ENCODE measurements around the gene TOMM20.
"Not testable (repeated sequence)": the region's sequence is repeated elsewhere in the genome, so short reads cannot be mapped to it uniquely, and the experiment has no call there.

TOMM20 gene

DNA sequence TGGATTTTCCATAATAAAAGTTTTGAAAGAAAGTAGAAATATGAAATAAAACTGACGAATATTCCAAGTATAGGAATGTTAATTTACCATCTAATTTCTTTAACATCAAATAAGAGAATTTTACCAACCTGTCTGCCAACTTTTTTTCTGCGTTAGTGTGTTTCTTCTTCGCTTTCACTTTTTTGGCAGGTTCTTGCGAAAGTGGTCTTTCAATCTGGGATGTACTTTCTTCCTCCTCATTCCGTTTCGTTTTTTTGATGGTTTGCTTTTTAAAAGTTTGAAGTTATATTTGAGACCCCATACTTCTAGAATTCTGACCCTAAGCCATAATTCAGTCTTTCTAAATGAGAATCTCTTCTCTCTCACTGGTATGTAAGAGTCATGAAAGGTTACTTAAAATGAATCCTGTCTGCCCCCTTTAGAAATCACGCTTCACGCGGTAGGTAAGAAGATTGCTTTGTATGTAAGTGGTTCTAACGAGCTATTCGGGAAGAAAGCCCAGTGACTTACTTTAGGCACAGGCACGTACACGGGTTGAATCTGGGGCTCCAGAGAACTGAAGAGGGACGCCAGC lies 31.8 kb upstream of the TOMM20 start:
- peak overlapping the region; percentile 83 for H3K4me3 ChIP-seq (ENCODE audit: low read length)
- TF ChIP-seq, protein P1, sequence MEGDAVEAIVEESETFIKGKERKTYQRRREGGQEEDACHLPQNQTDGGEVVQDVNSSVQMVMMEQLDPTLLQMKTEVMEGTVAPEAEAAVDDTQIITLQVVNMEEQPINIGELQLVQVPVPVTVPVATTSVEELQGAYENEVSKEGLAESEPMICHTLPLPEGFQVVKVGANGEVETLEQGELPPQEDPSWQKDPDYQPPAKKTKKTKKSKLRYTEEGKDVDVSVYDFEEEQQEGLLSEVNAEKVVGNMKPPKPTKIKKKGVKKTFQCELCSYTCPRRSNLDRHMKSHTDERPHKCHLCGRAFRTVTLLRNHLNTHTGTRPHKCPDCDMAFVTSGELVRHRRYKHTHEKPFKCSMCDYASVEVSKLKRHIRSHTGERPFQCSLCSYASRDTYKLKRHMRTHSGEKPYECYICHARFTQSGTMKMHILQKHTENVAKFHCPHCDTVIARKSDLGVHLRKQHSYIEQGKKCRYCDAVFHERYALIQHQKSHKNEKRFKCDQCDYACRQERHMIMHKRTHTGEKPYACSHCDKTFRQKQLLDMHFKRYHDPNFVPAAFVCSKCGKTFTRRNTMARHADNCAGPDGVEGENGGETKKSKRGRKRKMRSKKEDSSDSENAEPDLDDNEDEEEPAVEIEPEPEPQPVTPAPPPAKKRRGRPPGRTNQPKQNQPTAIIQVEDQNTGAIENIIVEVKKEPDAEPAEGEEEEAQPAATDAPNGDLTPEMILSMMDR (IDR thresholded peaks at IDR 0.05; ENCODE audit: insufficient read depth, low read depth, low read length, missing control alignments): no peak
- DNase-seq (ENCODE audit: low read depth): peak; percentile 65

- peak overlapping the region; percentile 83 for H3K4me3 ChIP-seq (ENCODE audit: low read length)
- DNase-seq (ENCODE audit: low read depth): peak; percentile 29
These were observed 31.3 kb upstream of the TOMM20 start for GRCh38 chr1:235159930-235160329.

DNA sequence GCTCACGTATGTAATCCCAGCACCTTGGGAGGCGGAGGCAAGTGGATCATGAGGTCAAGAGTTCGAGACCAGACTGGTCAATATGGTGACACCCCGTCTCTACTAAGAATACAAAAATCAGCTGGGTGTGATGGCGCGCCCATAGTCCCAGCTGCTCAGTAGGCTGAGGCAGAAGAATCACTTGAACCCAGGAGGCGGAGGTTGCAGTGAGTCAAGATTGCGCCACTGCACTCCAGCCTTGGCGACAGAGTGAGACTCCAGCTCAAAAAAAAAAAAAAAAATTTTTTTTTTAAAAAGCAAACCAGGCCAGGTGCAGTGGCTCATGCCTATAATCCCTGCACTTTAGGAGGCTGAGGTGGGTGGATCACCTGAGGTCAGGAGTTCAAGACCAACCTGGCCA lies 30.6 kb upstream of the TOMM20 start:
- not testable (repeated sequence) for H3K4me3 ChIP-seq (ENCODE audit: low read length); DNase-seq (ENCODE audit: low read depth)

- DNase-seq (ENCODE audit: low read depth): no peak
- TF ChIP-seq, protein P1 (IDR thresholded peaks at IDR 0.05; ENCODE audit: insufficient read depth, low read depth, low read length, missing control alignments): no peak
- H3K4me3 ChIP-seq (ENCODE audit: low read length): no peak overlapping the region
These were observed 30.0 kb upstream of the TOMM20 start for GRCh38 chr1:235158680-235159079.

DNA sequence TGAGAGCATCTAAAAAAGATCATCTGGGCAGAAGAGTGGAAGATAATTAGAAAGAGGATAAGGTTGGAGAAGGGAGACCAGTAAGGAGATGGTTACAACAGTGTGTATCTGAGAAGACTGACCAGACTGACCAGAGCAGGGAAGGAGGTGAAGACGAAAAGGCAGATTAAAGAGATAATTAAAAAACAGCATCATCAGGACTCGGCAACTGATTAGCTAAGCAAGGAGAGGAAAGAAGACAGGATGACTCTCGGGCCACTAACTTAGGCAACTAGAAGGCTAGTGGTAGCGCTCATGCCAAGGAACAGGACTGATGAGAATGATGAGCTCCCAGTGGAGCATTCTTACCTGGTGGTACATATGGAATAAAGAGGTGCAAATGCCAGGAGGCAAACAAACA lies 28.5 kb upstream of the TOMM20 start:
- TF ChIP-seq, protein P1 (IDR thresholded peaks at IDR 0.05; ENCODE audit: insufficient read depth, low read depth, low read length, missing control alignments): no peak

GRCh38 chr1:235156740-235157139 lies 28.1 kb upstream of the TOMM20 start:
- no peak overlapping the region for H3K4me3 ChIP-seq (ENCODE audit: low read length)
- DNase-seq (ENCODE audit: low read depth): no peak
- TF ChIP-seq, protein P1 (IDR thresholded peaks at IDR 0.05; ENCODE audit: insufficient read depth, low read depth, low read length, missing control alignments): no peak

More for the DNA sequence above, 28.5 kb upstream of the TOMM20 start:
- no peak overlapping the region for H3K4me3 ChIP-seq (ENCODE audit: low read length)
- no peak for DNase-seq (ENCODE audit: low read depth)

DNA sequence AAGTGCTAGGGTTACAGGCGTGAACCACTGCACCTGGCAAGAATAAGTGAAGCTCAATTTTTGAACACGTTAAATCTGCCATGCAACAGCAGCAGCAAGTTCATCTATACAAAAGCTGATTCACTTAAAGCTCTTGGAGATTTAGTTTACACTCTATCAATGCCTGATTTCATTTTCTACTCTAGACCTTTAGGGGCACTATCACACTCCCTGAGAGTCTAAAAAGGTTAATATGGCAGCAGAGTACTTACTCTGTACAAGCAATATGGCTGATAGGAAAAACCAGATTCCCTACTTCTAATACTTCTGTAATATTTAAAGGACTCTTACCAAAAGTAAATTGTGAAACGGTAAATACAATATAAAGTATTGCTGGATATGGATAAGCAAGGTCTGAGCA lies 27.6 kb upstream of the TOMM20 start:
- DNase-seq (ENCODE audit: low read depth): no peak
- H3K4me3 ChIP-seq (ENCODE audit: low read length): no peak overlapping the region
- TF ChIP-seq, protein P1 (IDR thresholded peaks at IDR 0.05; ENCODE audit: insufficient read depth, low read depth, low read length, missing control alignments): no peak

GRCh38 chr1:235152235-235152634 lies 23.6 kb upstream of the TOMM20 start:
- no peak for DNase-seq (ENCODE audit: low read depth)
- TF ChIP-seq, protein P1 (IDR thresholded peaks at IDR 0.05; ENCODE audit: insufficient read depth, low read depth, low read length, missing control alignments): no peak
- H3K4me3 ChIP-seq (ENCODE audit: low read length): no peak overlapping the region
